Ishikawa (cell line): ENCODE data around the gene FBXO9.

Experiments
- CEBPB ChIP-seq: IDR thresholded peaks from 2 replicates; pipeline ENCODE4 v1.6.1; 2012
- CREB1 ChIP-seq: IDR thresholded peaks from 2 replicates; pipeline ENCODE4 v1.6.1; 2012; ENCODE audit warnings: low read depth
- EGR1 ChIP-seq: IDR thresholded peaks from 2 replicates; pipeline ENCODE4 v1.6.1; 2012
- EP300 ChIP-seq: IDR thresholded peaks from 2 replicates; pipeline ENCODE4 v1.6.1; 2012; ENCODE audit warnings: borderline replicate concordance
- FOXM1 ChIP-seq: IDR thresholded peaks from 2 replicates; pipeline ENCODE4 v1.6.1; 2012; ENCODE audit warnings: low read depth, borderline replicate concordance
- MAX ChIP-seq: IDR thresholded peaks from 2 replicates; pipeline ENCODE4 v1.6.1; 2012
- NFIC ChIP-seq: IDR thresholded peaks from 2 replicates; pipeline ENCODE4 v1.6.1; 2012
- RAD21 ChIP-seq: IDR thresholded peaks from 2 replicates; pipeline ENCODE4 v1.6.1; 2012; ENCODE audit warnings: low read depth
- TAF1 ChIP-seq: IDR thresholded peaks from 2 replicates; pipeline ENCODE4 v1.6.1; 2012; ENCODE audit warnings: low read depth, mild to moderate bottlenecking
- TCF12 ChIP-seq: IDR thresholded peaks from 2 replicates; pipeline ENCODE4 v1.6.1; 2012; ENCODE audit warnings: low read depth
- TEAD4 ChIP-seq: IDR thresholded peaks from 2 replicates; pipeline ENCODE4 v1.6.1; 2012
- USF1 ChIP-seq: IDR thresholded peaks from 2 replicates; pipeline ENCODE4 v1.6.1; 2012
- YY1 ChIP-seq: IDR thresholded peaks from 2 replicates; pipeline ENCODE4 v1.6.1; 2012; ENCODE audit warnings: low read depth
- ZBTB7A ChIP-seq: IDR thresholded peaks from 2 replicates; pipeline ENCODE4 v1.6.1; 2012; ENCODE audit warnings: low read depth
- TF ChIP-seq, protein P1 (sequence below): IDR thresholded peaks from 2 replicates; pipeline ENCODE4 v1.6.1; 2012; ENCODE audit warnings: low read depth, mild to moderate bottlenecking

The FBXO9 gene

GRCh38 chr6:53042112-53042511, 23.1 kb upstream of the FBXO9 start:
- TF ChIP-seq EP300 (peak; percentile 40; the same call in 1 of the 2 replicates), TAF1 (no peak), FOXM1 (no peak), ZBTB7A (no peak), EGR1 (no peak), TEAD4 (peak; percentile 55; the same call in 1 of the 2 replicates), RAD21 (no peak), CEBPB (no peak), MAX (no peak), NFIC (0 out of 2 replicates have a peak, but pooled peaks have one; percentile 9), YY1 (no peak), CREB1 (no peak), TCF12 (no peak), USF1 (no peak)
- TF ChIP-seq, protein P1, sequence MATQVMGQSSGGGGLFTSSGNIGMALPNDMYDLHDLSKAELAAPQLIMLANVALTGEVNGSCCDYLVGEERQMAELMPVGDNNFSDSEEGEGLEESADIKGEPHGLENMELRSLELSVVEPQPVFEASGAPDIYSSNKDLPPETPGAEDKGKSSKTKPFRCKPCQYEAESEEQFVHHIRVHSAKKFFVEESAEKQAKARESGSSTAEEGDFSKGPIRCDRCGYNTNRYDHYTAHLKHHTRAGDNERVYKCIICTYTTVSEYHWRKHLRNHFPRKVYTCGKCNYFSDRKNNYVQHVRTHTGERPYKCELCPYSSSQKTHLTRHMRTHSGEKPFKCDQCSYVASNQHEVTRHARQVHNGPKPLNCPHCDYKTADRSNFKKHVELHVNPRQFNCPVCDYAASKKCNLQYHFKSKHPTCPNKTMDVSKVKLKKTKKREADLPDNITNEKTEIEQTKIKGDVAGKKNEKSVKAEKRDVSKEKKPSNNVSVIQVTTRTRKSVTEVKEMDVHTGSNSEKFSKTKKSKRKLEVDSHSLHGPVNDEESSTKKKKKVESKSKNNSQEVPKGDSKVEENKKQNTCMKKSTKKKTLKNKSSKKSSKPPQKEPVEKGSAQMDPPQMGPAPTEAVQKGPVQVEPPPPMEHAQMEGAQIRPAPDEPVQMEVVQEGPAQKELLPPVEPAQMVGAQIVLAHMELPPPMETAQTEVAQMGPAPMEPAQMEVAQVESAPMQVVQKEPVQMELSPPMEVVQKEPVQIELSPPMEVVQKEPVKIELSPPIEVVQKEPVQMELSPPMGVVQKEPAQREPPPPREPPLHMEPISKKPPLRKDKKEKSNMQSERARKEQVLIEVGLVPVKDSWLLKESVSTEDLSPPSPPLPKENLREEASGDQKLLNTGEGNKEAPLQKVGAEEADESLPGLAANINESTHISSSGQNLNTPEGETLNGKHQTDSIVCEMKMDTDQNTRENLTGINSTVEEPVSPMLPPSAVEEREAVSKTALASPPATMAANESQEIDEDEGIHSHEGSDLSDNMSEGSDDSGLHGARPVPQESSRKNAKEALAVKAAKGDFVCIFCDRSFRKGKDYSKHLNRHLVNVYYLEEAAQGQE = no peak

- TF ChIP-seq ZBTB7A (no peak), EP300 (no peak), YY1 (no peak)
Measured at GRCh38 chr6:53043581-53043980, 21.6 kb upstream of the FBXO9 start.

- TF ChIP-seq ZBTB7A (no peak), RAD21 (no peak), TEAD4 (no peak), EP300 (no peak), TCF12 (no peak), EGR1 (no peak), NFIC (no peak), CREB1 (no peak)
- TF ChIP-seq, protein P1 = no peak
Measured at GRCh38 chr6:53044071-53044470, 21.1 kb upstream of the FBXO9 start.

GRCh38 chr6:53044572-53044971, 20.6 kb upstream of the FBXO9 start:
- TF ChIP-seq MAX = no peak
- no peak for TF ChIP-seq EP300
- no peak for TF ChIP-seq TAF1
- no peak for TF ChIP-seq EGR1
- TF ChIP-seq TEAD4 = no peak
- TF ChIP-seq CEBPB = no peak
- TF ChIP-seq USF1 = no peak
- no peak for TF ChIP-seq CREB1
- no peak for TF ChIP-seq FOXM1
- no peak for TF ChIP-seq YY1
- TF ChIP-seq NFIC = no peak
- no peak for TF ChIP-seq TCF12
- TF ChIP-seq ZBTB7A = no peak
- TF ChIP-seq, protein P1 = no peak
- no peak for TF ChIP-seq RAD21
